Mammary epithelial cell (primary cell): ENCODE results near the gene MYBPH.
A peak's percentile ranks its signal among the peaks of the same experiment; 100 is the strongest.

Experiments used
- CTCF ChIP-seq, 2 donors: IDR thresholded peaks in 1 of 2; conservative IDR thresholded peaks in 1 of 2; 2 replicates each; pipeline ENCODE4 v1.5.1; 2011 to 2012; ENCODE audit warnings: inconsistent platforms in 2 of 2, low read length in 2 of 2, mild to moderate bottlenecking in 2 of 2, control low read depth in 1 of 2, low read depth in 1 of 2; ENCODE audit not compliant: insufficient read depth in 1 of 2; ENCODE audit errors: extremely low read depth in 1 of 2
- EZH2 ChIP-seq: IDR thresholded peaks from 2 replicates; pipeline ENCODE4 v1.6.1; 2012; ENCODE audit warnings: low read length, inconsistent platforms, borderline replicate concordance

DNA sequence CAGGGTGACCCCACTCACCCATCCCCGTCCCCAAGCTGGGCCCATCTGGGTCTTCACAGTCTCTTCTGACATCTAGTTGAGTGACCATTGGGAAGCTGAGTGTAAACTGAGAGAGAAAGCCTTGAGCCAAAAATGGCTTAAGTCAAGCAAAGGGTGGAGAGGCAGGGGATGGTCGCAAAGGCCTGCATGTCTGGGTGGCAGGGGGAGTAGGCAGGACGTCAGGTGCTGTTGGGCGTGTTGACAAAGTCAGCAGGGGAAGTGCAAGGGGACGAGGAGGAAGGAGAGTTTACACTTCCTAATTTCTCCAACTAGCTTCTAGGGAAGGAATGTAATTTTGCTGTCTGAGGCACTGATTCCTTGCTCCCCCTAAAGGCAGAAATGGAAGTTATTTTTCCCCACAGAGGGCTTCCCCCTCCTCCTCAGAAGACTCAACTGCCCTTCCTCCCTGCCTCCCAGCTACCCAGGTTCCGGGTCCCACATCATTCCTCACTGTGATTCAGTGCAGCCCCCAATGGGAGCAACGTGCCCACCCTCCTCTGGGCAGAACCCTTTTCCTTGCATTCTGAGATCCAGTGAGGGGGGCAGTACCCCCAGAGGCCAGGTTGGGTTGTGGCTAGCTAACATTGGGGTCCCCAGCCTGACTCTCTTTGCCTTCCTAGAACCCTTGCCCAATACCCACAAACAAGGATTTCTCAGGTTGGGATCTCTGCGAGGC, 49.3 kb downstream of the MYBPH start:
- TF ChIP-seq CTCF (conservative IDR thresholded peaks at IDR 0.05 in 1 of 2, IDR thresholded peaks at IDR 0.05 in 1 of 2; ENCODE audit: extremely low read depth in 1 of 2, insufficient read depth in 1 of 2, low read depth in 1 of 2, low read length in 2 of 2) (peak; percentile 38 to 59), EZH2 (no peak)
